Neural progenitor cell (in vitro differentiated cells): ENCODE measurements around the gene RELB.

Experiments used
- EZH2 ChIP-seq: fragments of 200-600 bp; sonication (generic); IDR thresholded peaks from 2 replicates; pipeline ENCODE4 v1.6.1; 2017; ENCODE audit warnings: antibody characterized with exemption, mild to moderate bottlenecking, moderate library complexity
- EZH2phosphoT487 ChIP-seq: fragments of 200-600 bp; sonication (generic); IDR thresholded peaks from 2 replicates; pipeline ENCODE4 v1.6.1; 2017; ENCODE audit warnings: antibody characterized with exemption
- TF ChIP-seq, protein P1 (sequence below): fragments of 200-600 bp; sonication (generic); IDR thresholded peaks from 2 replicates; pipeline ENCODE4 v1.5.1; 2017; ENCODE audit warnings: antibody characterized with exemption, mild to moderate bottlenecking

DNA sequence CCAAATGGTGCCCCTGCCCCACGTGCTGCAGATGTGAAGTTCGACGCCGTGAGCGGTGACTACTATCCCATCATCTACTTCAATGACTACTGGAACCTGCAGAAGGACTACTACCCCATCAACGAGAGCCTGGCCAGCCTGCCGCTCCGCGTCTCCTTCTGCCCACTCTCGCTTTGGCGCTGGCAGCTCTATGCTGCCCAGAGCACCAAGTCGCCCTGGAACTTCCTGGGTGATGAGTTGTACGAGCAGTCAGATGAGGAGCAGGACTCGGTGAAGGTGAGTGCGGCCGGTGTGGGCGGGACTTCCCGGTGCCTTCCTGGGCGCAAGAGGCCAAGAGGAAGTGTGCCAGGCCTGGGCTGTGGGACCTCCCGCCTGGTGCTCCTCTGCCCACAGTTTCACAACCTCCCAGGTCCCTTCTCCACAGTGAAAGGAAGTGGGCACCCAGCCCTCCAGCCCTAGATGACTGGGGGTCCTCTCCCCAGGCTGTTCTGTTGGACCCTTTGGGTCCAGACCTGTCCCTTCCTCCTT is 14.1 kb upstream of the RELB start:
- TF ChIP-seq, protein P1, sequence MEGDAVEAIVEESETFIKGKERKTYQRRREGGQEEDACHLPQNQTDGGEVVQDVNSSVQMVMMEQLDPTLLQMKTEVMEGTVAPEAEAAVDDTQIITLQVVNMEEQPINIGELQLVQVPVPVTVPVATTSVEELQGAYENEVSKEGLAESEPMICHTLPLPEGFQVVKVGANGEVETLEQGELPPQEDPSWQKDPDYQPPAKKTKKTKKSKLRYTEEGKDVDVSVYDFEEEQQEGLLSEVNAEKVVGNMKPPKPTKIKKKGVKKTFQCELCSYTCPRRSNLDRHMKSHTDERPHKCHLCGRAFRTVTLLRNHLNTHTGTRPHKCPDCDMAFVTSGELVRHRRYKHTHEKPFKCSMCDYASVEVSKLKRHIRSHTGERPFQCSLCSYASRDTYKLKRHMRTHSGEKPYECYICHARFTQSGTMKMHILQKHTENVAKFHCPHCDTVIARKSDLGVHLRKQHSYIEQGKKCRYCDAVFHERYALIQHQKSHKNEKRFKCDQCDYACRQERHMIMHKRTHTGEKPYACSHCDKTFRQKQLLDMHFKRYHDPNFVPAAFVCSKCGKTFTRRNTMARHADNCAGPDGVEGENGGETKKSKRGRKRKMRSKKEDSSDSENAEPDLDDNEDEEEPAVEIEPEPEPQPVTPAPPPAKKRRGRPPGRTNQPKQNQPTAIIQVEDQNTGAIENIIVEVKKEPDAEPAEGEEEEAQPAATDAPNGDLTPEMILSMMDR, result no peak
- no peak for TF ChIP-seq EZH2
- TF ChIP-seq EZH2phosphoT487, result no peak
